Panc1 (cell line): ENCODE data around the gene POMT2. TPM values are rescaled to one million over a fixed set of nuclear protein-coding genes. Genes with fewer than 3 reads are reported as not detected.

ENCODE experiments used
- ATAC-seq: fragments of 200-7000 bp; cut with Tn5 transposase; 2 replicates; pipeline ENCODE4 v1.9.1; 2020; ENCODE audit warnings: mild to moderate bottlenecking, moderate library complexity
- Bru-seq: library from RNA; stranded (reverse); fragments of 400-500 nt; gene quantifications from one replicate; lab custom pipeline; 2021; lab: Mats Ljungman, UMichigan
- BruChase-seq, 2 experiments: library from RNA; stranded (reverse); fragments of 400-500 nt; gene quantifications; one replicate each; lab custom pipeline; 2021; lab: Mats Ljungman, UMichigan
- BruUV-seq: library from RNA; stranded (reverse); fragments of 400-500 nt; replicated peaks from 2 replicates; lab custom pipeline; 2021; lab: Mats Ljungman, UMichigan
- CTCF ChIA-PET: fragments of 300-600 bp; sonication (Branson Sonifier 250); formaldehyde crosslinking; loops from one replicate; lab custom pipeline; 2022; ENCODE audit warnings: antibody characterized with exemption; lab: Charles Lee
- POLR2A ChIA-PET: fragments of 300-600 bp; sonication (Branson Sonifier 250); formaldehyde crosslinking; loops from one replicate; lab custom pipeline; 2022; ENCODE audit warnings: antibody characterized with exemption; lab: Charles Lee
- DNase-seq: peaks from one replicate; pipeline ENCODE4 v3.0.0-alpha.2; 2010; ENCODE audit warnings: low read depth, low spot score
- H3K27ac ChIP-seq: 2 replicates; pipeline ENCODE4 v1.5.1; 2011; ENCODE audit warnings: mild to moderate bottlenecking, low read length, inconsistent platforms
- H3K27me3 ChIP-seq: fragments of 200-500 bp; sonication (Bioruptor generic); 2 replicates; pipeline ENCODE4 v1.6.0; 2014; ENCODE audit warnings: low read length, inconsistent platforms; ENCODE audit not compliant: control insufficient read depth, insufficient read depth
- H3K36me3 ChIP-seq: fragments of 200-500 bp; sonication (Bioruptor generic); 2 replicates; pipeline ENCODE4 v1.5.1; 2014; ENCODE audit warnings: inconsistent platforms, mild to moderate bottlenecking, low read length, moderate library complexity; ENCODE audit not compliant: control insufficient read depth, insufficient read depth
- H3K4me1 ChIP-seq: 2 replicates; pipeline ENCODE4 v1.5.1; 2011; ENCODE audit warnings: inconsistent platforms, mild to moderate bottlenecking, low read length, moderate library complexity; ENCODE audit not compliant: control insufficient read depth, insufficient read depth
- H3K4me3 ChIP-seq, 2 experiments: 2 replicates each; pipeline ENCODE4 v1.5.1; 2011 to 2012; ENCODE audit warnings: low read depth in 2 of 2, low read length in 2 of 2, mild to moderate bottlenecking in 2 of 2, inconsistent platforms in 1 of 2, moderate library complexity in 1 of 2
- H3K9me3 ChIP-seq: fragments of 200-500 bp; sonication (Bioruptor generic); 2 replicates; pipeline ENCODE4 v1.5.1; 2014; ENCODE audit warnings: low read depth, mild to moderate bottlenecking, inconsistent platforms, low read length, moderate library complexity; ENCODE audit not compliant: control insufficient read depth, insufficient read depth
- CTCF ChIP-seq: fragments of 450-650 bp; IDR thresholded peaks from 2 replicates; pipeline ENCODE4 v1.5.1; 2017; ENCODE audit warnings: mild to moderate bottlenecking
- POLR2AphosphoS5 ChIP-seq: IDR thresholded peaks from 2 replicates; pipeline ENCODE4 v1.6.1; 2012; ENCODE audit warnings: mild to moderate bottlenecking, low read depth, low read length, moderate library complexity
- REST ChIP-seq, 2 experiments: IDR thresholded peaks; 2 replicates each; pipeline ENCODE4 v1.6.1; 2011 to 2012; ENCODE audit warnings: low read depth in 2 of 2, control low read depth in 1 of 2, low read length in 1 of 2, mild to moderate bottlenecking in 1 of 2, moderate library complexity in 1 of 2; ENCODE audit not compliant: insufficient read depth in 1 of 2
- SIN3A ChIP-seq: IDR thresholded peaks from 2 replicates; pipeline ENCODE4 v1.6.1; 2012; ENCODE audit warnings: low read depth, mild to moderate bottlenecking, low read length, moderate library complexity, borderline replicate concordance; ENCODE audit not compliant: insufficient read depth
- TCF7L2 ChIP-seq: IDR thresholded peaks from 2 replicates; pipeline ENCODE4 v1.6.1; 2011; ENCODE audit warnings: mild to moderate bottlenecking, low read depth, low read length, inconsistent platforms
- in situ Hi-C: cut with HindIII; loops from 2 replicates; pipeline ENCODE4 v1.10.0; 2016; ENCODE audit warnings: low sequenced_read_pairs, low pct_unique_long_range_greater_than_20kb
- intact Hi-C: fragments of 100-400 bp; cut with micrococcal nuclease; formaldehyde crosslinking; loops from one replicate; pipeline ENCODE4 v1.10.0; 2022; ENCODE audit not compliant: unreplicated experiment
- long read RNA-seq: library from polyadenylated mRNA; unstranded; transcript quantifications from one replicate; pipeline ENCODE4 v2.0.0, GENCODE V29; 2021; ENCODE audit not compliant: unreplicated experiment
- polyA plus RNA-seq: library from polyadenylated mRNA; unstranded; fragments of >200 nt; gene quantifications from one replicate; pipeline ENCODE4 v1.2.1, GENCODE V29; 2012; ENCODE audit warnings: missing spikeins; ENCODE audit not compliant: insufficient read length
- total RNA-seq: library from RNA; stranded (reverse); gene quantifications from one replicate; pipeline ENCODE4 v1.2.1, GENCODE V29; 2021; ENCODE audit not compliant: unreplicated experiment

The POMT2 gene
- 43.5 TPM for total RNA-seq
- polyA plus RNA-seq, result 36.6 TPM
- percentile 65 among the genes with signal in this experiment for Bru-seq, nascent RNA
- percentile 65 among the genes with signal in this experiment for BruChase-seq, experiment 1, labeled RNA remaining after a 2-hour chase
- percentile 64 among the genes with signal in this experiment for BruChase-seq, experiment 2, labeled RNA remaining after a 6-hour chase
- long read RNA-seq, full-length matches to known transcripts, result 9 of 40 reads
- long read RNA-seq, partial matches to known transcripts, result 4 of 40 reads
- long read RNA-seq, other reads (novel, unspliced or antisense), result 27 of 40 reads

- peak within 1 kb of the TSS; percentile 83 to 86 for H3K4me3 ChIP-seq
- intact Hi-C loops, result loop anchor here (10.0 kb wide), 1 partner anchor 234 kb away; no protein-coding TSS in a partner anchor
- no peak for DNase-seq
- no peaks in the 10 kb centered on the region for H3K36me3 ChIP-seq
- TF ChIP-seq CTCF (peak; percentile 48; the same call in 1 of the 2 replicates), POLR2AphosphoS5 (no peak), TCF7L2 (no peak), REST (IDR thresholded peaks at IDR 0.05; ENCODE audit: insufficient read depth in 1 of 2, low read depth in 2 of 2, low read length in 1 of 2) (peak in 1 of 2 experiments; percentile 21; a peak in 1 of 4 replicates)
- H3K4me1 ChIP-seq, result peaks cover 31% of the 10 kb centered on the region
- no peaks in the 10 kb centered on the region for H3K9me3 ChIP-seq
- BruUV-seq, result no TSS peak
- ChIA-PET POLR2A (interaction anchor here (0.6 to 0.7 kb wide), 3 partner anchors 125 to 394 kb away, joined by 5 to 9 read pairs (median 5); no protein-coding TSS in a partner anchor), CTCF (interaction anchor here (0.6 to 0.7 kb wide), 4 partner anchors 9 to 123 kb away, joined by 3 to 8 read pairs (median 6); no protein-coding TSS in a partner anchor)
- in situ Hi-C loops, result no loop called here
- H3K27ac ChIP-seq, result peak within 1 kb of the TSS; percentile 86
- H3K27me3 ChIP-seq, result no peaks in the 10 kb centered on the region
- peak; percentile 82 for ATAC-seq
Observed at GRCh38 chr14:77320238-77320935, at the start of gene POMT2. TSS of gene POMT2 (minus strand) at chr14:77320883. CDS start at chr14:77320681, 202 bp downstream.

GRCh38 chr14:77369285-77369684, 48.6 kb upstream of the POMT2 start:
- ChIA-PET POLR2A (interaction anchor here (0.7 kb wide), 1 partner anchor 69 kb away, joined by 3 read pairs; no protein-coding TSS in a partner anchor), CTCF (no interaction called here)
- Histone ChIP-seq H3K9me3 (no peaks in the 10 kb centered on the region), H3K27me3 (no peaks in the 10 kb centered on the region), H3K4me1 (no peaks in the 10 kb centered on the region), H3K27ac (no peak overlapping the region), H3K36me3 (no peaks in the 10 kb centered on the region), H3K4me3 (no peak overlapping the region)
- TF ChIP-seq POLR2AphosphoS5 (no peak), REST (IDR thresholded peaks at IDR 0.05; ENCODE audit: insufficient read depth in 1 of 2, low read depth in 2 of 2, low read length in 1 of 2) (no peak), CTCF (no peak), TCF7L2 (no peak), SIN3A (no peak)
- no peak for ATAC-seq
- intact Hi-C loops, result no loop called here
- no peak for DNase-seq
- no TSS peak for BruUV-seq
- in situ Hi-C loops, result no loop called here
